HEK293 (cell line): ENCODE data around the gene FSHR.
A peak's percentile ranks its signal among the peaks of the same experiment; 100 is the strongest.

ENCODE experiments used
- CTCF ChIA-PET: fragments of 350-600 bp; formaldehyde crosslinking; extraction: SDS; loops from one replicate; lab custom pipeline; 2021; ENCODE audit warnings: antibody characterized with exemption; lab: Yijun Ruan, JAX
- POLR2A ChIA-PET: fragments of 300-600 bp; formaldehyde crosslinking; extraction: SDS; loops from one replicate; lab custom pipeline; 2020; ENCODE audit warnings: antibody characterized with exemption, inconsistent platforms; lab: Yijun Ruan, JAX
- H3K27ac ChIP-seq: fragments of 200-500 bp; sonication (Bioruptor generic); 2 replicates; pipeline ENCODE4 v1.5.1; 2014; ENCODE audit warnings: low read depth, low read length, control low read depth, inconsistent platforms; ENCODE audit errors: extremely low read depth
- H3K36me3 ChIP-seq, 2 experiments: fragments of 200-500 bp in 1 of 2; sonication (Bioruptor generic) in 1 of 2; 1 replicate in 1 of 2; 2 replicates in 1 of 2; pipeline ENCODE4 v1.5.1; 2014 to 2017; ENCODE audit warnings: inconsistent platforms in 2 of 2, low read length in 2 of 2; ENCODE audit not compliant: control insufficient read depth in 2 of 2, insufficient read depth in 1 of 2
- H3K4me1 ChIP-seq: fragments of 200-500 bp; sonication (Bioruptor generic); 2 replicates; pipeline ENCODE4 v1.5.1; 2014; ENCODE audit warnings: mild to moderate bottlenecking, low read length, inconsistent platforms; ENCODE audit not compliant: control insufficient read depth, insufficient read depth
- H3K4me3 ChIP-seq: 2 replicates; pipeline ENCODE4 v1.5.1; 2011; ENCODE audit warnings: low read depth, mild to moderate bottlenecking, control low read depth, low read length, moderate library complexity
- H3K9me3 ChIP-seq: fragments of 200-500 bp; sonication (Bioruptor generic); 2 replicates; pipeline ENCODE4 v1.5.1; 2014; ENCODE audit warnings: low read depth, low read length, inconsistent platforms; ENCODE audit not compliant: control insufficient read depth, insufficient read depth
- KLF10 ChIP-seq: fragments of 450-650 bp; IDR thresholded peaks from 2 replicates; pipeline ENCODE4 v1.5.1; 2018; ENCODE audit warnings: missing biosample characterization, mild to moderate bottlenecking, missing genetic modification characterization
- MYNN ChIP-seq: fragments of 450-650 bp; formaldehyde crosslinking; IDR thresholded peaks from 2 replicates; pipeline ENCODE4 v1.5.1; 2016; ENCODE audit warnings: missing biosample characterization, missing genetic modification characterization, borderline replicate concordance
- MZF1 ChIP-seq: fragments of 450-650 bp; formaldehyde crosslinking; IDR thresholded peaks from 2 replicates; pipeline ENCODE4 v1.5.1; 2017; ENCODE audit warnings: missing biosample characterization, missing genetic modification characterization, borderline replicate concordance
- SCRT1 ChIP-seq: fragments of 450-650 bp; formaldehyde crosslinking; IDR thresholded peaks from 2 replicates; pipeline ENCODE4 v1.5.1; 2016; ENCODE audit warnings: missing biosample characterization, missing genetic modification characterization, borderline replicate concordance
- SCRT2 ChIP-seq: fragments of 450-650 bp; formaldehyde crosslinking; IDR thresholded peaks from 2 replicates; pipeline ENCODE4 v1.5.1; 2016; ENCODE audit warnings: missing biosample characterization, missing genetic modification characterization
- ZNF155 ChIP-seq: fragments of 450-650 bp; formaldehyde crosslinking; IDR thresholded peaks from 2 replicates; pipeline ENCODE4 v1.5.1; 2016; ENCODE audit warnings: missing biosample characterization, missing genetic modification characterization
- ZNF433 ChIP-seq: fragments of 450-650 bp; formaldehyde crosslinking; IDR thresholded peaks from 2 replicates; pipeline ENCODE4 v1.5.1; 2016; ENCODE audit warnings: missing biosample characterization, missing genetic modification characterization, low read depth
- ZNF521 ChIP-seq: fragments of 450-650 bp; formaldehyde crosslinking; IDR thresholded peaks from 2 replicates; pipeline ENCODE4 v1.5.1; 2017; ENCODE audit warnings: missing biosample characterization, mild to moderate bottlenecking, missing genetic modification characterization
- ZNF529 ChIP-seq: fragments of 450-650 bp; formaldehyde crosslinking; IDR thresholded peaks from 2 replicates; pipeline ENCODE4 v1.5.1; 2017; ENCODE audit warnings: missing genetic modification characterization, missing biosample characterization; ENCODE audit not compliant: insufficient replicate concordance
- ZNF544 ChIP-seq: fragments of 450-650 bp; formaldehyde crosslinking; IDR thresholded peaks from 2 replicates; pipeline ENCODE4 v1.5.0; 2017; ENCODE audit warnings: missing biosample characterization, missing genetic modification characterization
- ZNF558 ChIP-seq: fragments of 450-650 bp; formaldehyde crosslinking; IDR thresholded peaks from 2 replicates; pipeline ENCODE4 v1.5.1; 2016; ENCODE audit warnings: missing biosample characterization, missing genetic modification characterization
- ZNF585B ChIP-seq: fragments of 450-650 bp; formaldehyde crosslinking; IDR thresholded peaks from 2 replicates; pipeline ENCODE4 v1.5.1; 2016; ENCODE audit warnings: missing biosample characterization, missing genetic modification characterization
- ZNF624 ChIP-seq: fragments of 450-650 bp; formaldehyde crosslinking; IDR thresholded peaks from 2 replicates; pipeline ENCODE4 v1.5.1; 2017; ENCODE audit warnings: missing biosample characterization, missing genetic modification characterization
- ZNF645 ChIP-seq: fragments of 450-650 bp; formaldehyde crosslinking; IDR thresholded peaks from 2 replicates; pipeline ENCODE4; 2016; ENCODE audit warnings: missing biosample characterization, missing genetic modification characterization
- ZNF654 ChIP-seq: fragments of 450-650 bp; formaldehyde crosslinking; IDR thresholded peaks from 2 replicates; pipeline ENCODE4 v1.5.1; 2016; ENCODE audit warnings: low read depth, missing biosample characterization, missing genetic modification characterization
- ZNF660 ChIP-seq: fragments of 450-650 bp; IDR thresholded peaks from 2 replicates; pipeline ENCODE4 v1.5.1; 2018; ENCODE audit warnings: missing biosample characterization, mild to moderate bottlenecking, missing genetic modification characterization
- ZNF785 ChIP-seq: fragments of 450-650 bp; formaldehyde crosslinking; IDR thresholded peaks from 2 replicates; pipeline ENCODE4 v1.5.1; 2016; ENCODE audit warnings: missing biosample characterization, missing genetic modification characterization
- ZSCAN30 ChIP-seq: fragments of 450-650 bp; IDR thresholded peaks from 2 replicates; pipeline ENCODE4 v1.5.1; 2018; ENCODE audit warnings: missing biosample characterization, mild to moderate bottlenecking, missing genetic modification characterization, moderate library complexity
- TF ChIP-seq, protein P1 (sequence below): fragments of 450-650 bp; formaldehyde crosslinking; IDR thresholded peaks from 2 replicates; pipeline ENCODE4 v1.5.1; 2016; ENCODE audit warnings: missing biosample characterization, missing genetic modification characterization
- TF ChIP-seq, protein P2 (sequence below): fragments of 450-650 bp; formaldehyde crosslinking; IDR thresholded peaks from 2 replicates; pipeline ENCODE4 v1.5.1; 2016; ENCODE audit warnings: missing biosample characterization, missing genetic modification characterization
- TF ChIP-seq, protein P3 (sequence below): fragments of 450-650 bp; formaldehyde crosslinking; IDR thresholded peaks from 2 replicates; pipeline ENCODE4 v1.5.1; 2016; ENCODE audit warnings: missing biosample characterization, missing genetic modification characterization, borderline replicate concordance
- TF ChIP-seq, protein P4 (sequence below): fragments of 450-650 bp; formaldehyde crosslinking; IDR thresholded peaks from 2 replicates; pipeline ENCODE4 v1.5.1; 2016; ENCODE audit warnings: missing biosample characterization, missing genetic modification characterization

Gene FSHR

GRCh38 chr2:48946449-48947048 is 207.8 kb downstream of the FSHR start:
- TF ChIP-seq ZNF660 (tag by site-specific recombination) (0 out of 2 replicates have a peak, but pooled peaks have one; percentile 43), KLF10 (tag by site-specific recombination) (no peak), ZNF529 (no peak), ZNF544 (tag by site-specific recombination) (no peak), ZNF785 (tag by site-specific recombination) (peak; percentile 71; the same call in 1 of the 2 replicates), ZNF624 (tag by site-specific recombination) (no peak), SCRT2 (tag by site-specific recombination) (peak; percentile 89), MYNN (no peak), ZSCAN30 (tag by site-specific recombination) (0 out of 2 replicates have a peak, but pooled peaks have one; percentile 55), ZNF645 (tag by site-specific recombination) (no peak), ZNF521 (tag by site-specific recombination) (no peak), ZNF558 (tag by site-specific recombination) (no peak), MZF1 (no peak), ZNF433 (tag by site-specific recombination) (no peak), ZNF585B (no peak), ZNF654 (tag by site-specific recombination) (peak; percentile 83)
- TF ChIP-seq, protein P1, sequence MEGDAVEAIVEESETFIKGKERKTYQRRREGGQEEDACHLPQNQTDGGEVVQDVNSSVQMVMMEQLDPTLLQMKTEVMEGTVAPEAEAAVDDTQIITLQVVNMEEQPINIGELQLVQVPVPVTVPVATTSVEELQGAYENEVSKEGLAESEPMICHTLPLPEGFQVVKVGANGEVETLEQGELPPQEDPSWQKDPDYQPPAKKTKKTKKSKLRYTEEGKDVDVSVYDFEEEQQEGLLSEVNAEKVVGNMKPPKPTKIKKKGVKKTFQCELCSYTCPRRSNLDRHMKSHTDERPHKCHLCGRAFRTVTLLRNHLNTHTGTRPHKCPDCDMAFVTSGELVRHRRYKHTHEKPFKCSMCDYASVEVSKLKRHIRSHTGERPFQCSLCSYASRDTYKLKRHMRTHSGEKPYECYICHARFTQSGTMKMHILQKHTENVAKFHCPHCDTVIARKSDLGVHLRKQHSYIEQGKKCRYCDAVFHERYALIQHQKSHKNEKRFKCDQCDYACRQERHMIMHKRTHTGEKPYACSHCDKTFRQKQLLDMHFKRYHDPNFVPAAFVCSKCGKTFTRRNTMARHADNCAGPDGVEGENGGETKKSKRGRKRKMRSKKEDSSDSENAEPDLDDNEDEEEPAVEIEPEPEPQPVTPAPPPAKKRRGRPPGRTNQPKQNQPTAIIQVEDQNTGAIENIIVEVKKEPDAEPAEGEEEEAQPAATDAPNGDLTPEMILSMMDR (tag by site-specific recombination), result peak; percentile 76
- TF ChIP-seq, protein P2, sequence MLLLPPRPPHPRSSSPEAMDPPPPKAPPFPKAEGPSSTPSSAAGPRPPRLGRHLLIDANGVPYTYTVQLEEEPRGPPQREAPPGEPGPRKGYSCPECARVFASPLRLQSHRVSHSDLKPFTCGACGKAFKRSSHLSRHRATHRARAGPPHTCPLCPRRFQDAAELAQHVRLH, result no peak
- TF ChIP-seq, all 188 proteins: peak for 6
- Histone ChIP-seq H3K4me1 (no peaks in the 10 kb centered on the region), H3K9me3 (no peaks in the 10 kb centered on the region), H3K36me3 (no peaks in the 10 kb centered on the region), H3K27ac (no peak overlapping the region), H3K4me3 (no peak overlapping the region)
- ChIA-PET CTCF (interaction anchor here (0.6 to 1.8 kb wide), 13 partner anchors 9 to 1458 kb away, joined by 3 to 7 read pairs (median 4); no protein-coding TSS in a partner anchor), POLR2A (no interaction called here)

GRCh38 chr2:48944956-48945355 is 209.4 kb downstream of the FSHR start:
- Histone ChIP-seq H3K4me1 (peaks cover 9% of the 10 kb centered on the region), H3K36me3 (no peaks in the 10 kb centered on the region), H3K9me3 (no peaks in the 10 kb centered on the region), H3K4me3 (no peak overlapping the region), H3K27ac (no peak overlapping the region)
- POLR2A ChIA-PET, result no interaction called here
- CTCF ChIA-PET, result interaction anchor here (0.7 to 1.2 kb wide), 5 partner anchors 9 to 264 kb away, joined by 3 to 4 read pairs (median 3); no protein-coding TSS in a partner anchor
- no peak for TF ChIP-seq ZNF155 (tag by site-specific recombination)
- no peak for TF ChIP-seq SCRT1 (tag by site-specific recombination)
- TF ChIP-seq, protein P3, sequence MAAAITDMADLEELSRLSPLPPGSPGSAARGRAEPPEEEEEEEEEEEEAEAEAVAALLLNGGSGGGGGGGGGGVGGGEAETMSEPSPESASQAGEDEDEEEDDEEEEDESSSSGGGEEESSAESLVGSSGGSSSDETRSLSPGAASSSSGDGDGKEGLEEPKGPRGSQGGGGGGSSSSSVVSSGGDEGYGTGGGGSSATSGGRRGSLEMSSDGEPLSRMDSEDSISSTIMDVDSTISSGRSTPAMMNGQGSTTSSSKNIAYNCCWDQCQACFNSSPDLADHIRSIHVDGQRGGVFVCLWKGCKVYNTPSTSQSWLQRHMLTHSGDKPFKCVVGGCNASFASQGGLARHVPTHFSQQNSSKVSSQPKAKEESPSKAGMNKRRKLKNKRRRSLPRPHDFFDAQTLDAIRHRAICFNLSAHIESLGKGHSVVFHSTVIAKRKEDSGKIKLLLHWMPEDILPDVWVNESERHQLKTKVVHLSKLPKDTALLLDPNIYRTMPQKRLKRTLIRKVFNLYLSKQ (tag by site-specific recombination), result no peak
- TF ChIP-seq, protein P4, sequence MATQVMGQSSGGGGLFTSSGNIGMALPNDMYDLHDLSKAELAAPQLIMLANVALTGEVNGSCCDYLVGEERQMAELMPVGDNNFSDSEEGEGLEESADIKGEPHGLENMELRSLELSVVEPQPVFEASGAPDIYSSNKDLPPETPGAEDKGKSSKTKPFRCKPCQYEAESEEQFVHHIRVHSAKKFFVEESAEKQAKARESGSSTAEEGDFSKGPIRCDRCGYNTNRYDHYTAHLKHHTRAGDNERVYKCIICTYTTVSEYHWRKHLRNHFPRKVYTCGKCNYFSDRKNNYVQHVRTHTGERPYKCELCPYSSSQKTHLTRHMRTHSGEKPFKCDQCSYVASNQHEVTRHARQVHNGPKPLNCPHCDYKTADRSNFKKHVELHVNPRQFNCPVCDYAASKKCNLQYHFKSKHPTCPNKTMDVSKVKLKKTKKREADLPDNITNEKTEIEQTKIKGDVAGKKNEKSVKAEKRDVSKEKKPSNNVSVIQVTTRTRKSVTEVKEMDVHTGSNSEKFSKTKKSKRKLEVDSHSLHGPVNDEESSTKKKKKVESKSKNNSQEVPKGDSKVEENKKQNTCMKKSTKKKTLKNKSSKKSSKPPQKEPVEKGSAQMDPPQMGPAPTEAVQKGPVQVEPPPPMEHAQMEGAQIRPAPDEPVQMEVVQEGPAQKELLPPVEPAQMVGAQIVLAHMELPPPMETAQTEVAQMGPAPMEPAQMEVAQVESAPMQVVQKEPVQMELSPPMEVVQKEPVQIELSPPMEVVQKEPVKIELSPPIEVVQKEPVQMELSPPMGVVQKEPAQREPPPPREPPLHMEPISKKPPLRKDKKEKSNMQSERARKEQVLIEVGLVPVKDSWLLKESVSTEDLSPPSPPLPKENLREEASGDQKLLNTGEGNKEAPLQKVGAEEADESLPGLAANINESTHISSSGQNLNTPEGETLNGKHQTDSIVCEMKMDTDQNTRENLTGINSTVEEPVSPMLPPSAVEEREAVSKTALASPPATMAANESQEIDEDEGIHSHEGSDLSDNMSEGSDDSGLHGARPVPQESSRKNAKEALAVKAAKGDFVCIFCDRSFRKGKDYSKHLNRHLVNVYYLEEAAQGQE (tag by site-specific recombination), result no peak
